Measurements from ENCODE around the gene SUSD4. TPM values are rescaled to one million over a fixed set of nuclear protein-coding genes. Genes with fewer than 3 reads are reported as not detected.

Gene SUSD4
- total RNA-seq, 1 donor from 2014 or later = not detected

GRCh38 chr1:223209293-223209898, 154.6 kb downstream of the SUSD4 start:
- Histone ChIP-seq H3K4me1 (no peaks in the 10 kb centered on the region), H3K36me3 (no peaks in the 10 kb centered on the region)

GRCh38 chr1:223208164-223209076, 155.6 kb downstream of the SUSD4 start:
- intact Hi-C loops (cut with DNase I) = no loop called here
- TF ChIP-seq CTCF (IDR thresholded peaks at IDR 0.05) = no peak

More at GRCh38 chr1:223209293-223209898, 154.6 kb downstream of the SUSD4 start:
- no peak for DNase-seq (ENCODE audit: low spot score in 2 of 2)
- no peak for TF ChIP-seq CTCF (IDR thresholded peaks at IDR 0.05)
- H3K27me3 ChIP-seq = no peaks in the 10 kb centered on the region
- intact Hi-C loops (cut with DNase I) = no loop called here
- H3K4me3 ChIP-seq = no peak overlapping the region
- H3K9me3 ChIP-seq = no peaks in the 10 kb centered on the region
- no peak overlapping the region for H3K27ac ChIP-seq

GRCh38 chr1:223207293-223208066, 156.5 kb downstream of the SUSD4 start:
- intact Hi-C loops (cut with DNase I) = no loop called here
- Histone ChIP-seq H3K4me1 (no peaks in the 10 kb centered on the region), H3K27me3 (no peaks in the 10 kb centered on the region), H3K4me3 (no peak overlapping the region), H3K9me3 (no peaks in the 10 kb centered on the region), H3K36me3 (no peaks in the 10 kb centered on the region), H3K27ac (no peak overlapping the region)
- no peak for TF ChIP-seq CTCF (IDR thresholded peaks at IDR 0.05)
- DNase-seq (ENCODE audit: low spot score in 2 of 2) = no peak

More at GRCh38 chr1:223208164-223209076, 155.6 kb downstream of the SUSD4 start:
- H3K27ac ChIP-seq = no peak overlapping the region
- DNase-seq (ENCODE audit: low spot score in 2 of 2) = no peak
- H3K27me3 ChIP-seq = no peaks in the 10 kb centered on the region
- no peaks in the 10 kb centered on the region for H3K9me3 ChIP-seq
- no peaks in the 10 kb centered on the region for H3K36me3 ChIP-seq
- H3K4me3 ChIP-seq = no peak overlapping the region
- no peaks in the 10 kb centered on the region for H3K4me1 ChIP-seq

- DNase-seq (ENCODE audit: low spot score in 2 of 2) = no peak
- H3K9me3 ChIP-seq = no peaks in the 10 kb centered on the region
These were observed 159.6 kb downstream of the SUSD4 start for GRCh38 chr1:223204424-223204823.

More at GRCh38 chr1:223204424-223204823, 159.6 kb downstream of the SUSD4 start:
- Histone ChIP-seq H3K4me1 (no peaks in the 10 kb centered on the region), H3K36me3 (no peaks in the 10 kb centered on the region), H3K27me3 (no peaks in the 10 kb centered on the region), H3K4me3 (no peak overlapping the region), H3K27ac (no peak overlapping the region)
- intact Hi-C loops (cut with DNase I) = no loop called here
- no peak for TF ChIP-seq CTCF (IDR thresholded peaks at IDR 0.05)

Data from ascending aorta (tissue), 2 donors.